A549 (cell line): Measurements from ENCODE around the gene DDR2.

Experiments
- BCL3 ChIP-seq: fragments of >200 bp; sonication (Bioruptor Twin); formaldehyde crosslinking; IDR thresholded peaks from 3 replicates; pipeline ENCODE4 v1.6.1; 2016
- MAZ ChIP-seq: fragments of 150-350 bp; IDR thresholded peaks from 2 replicates; pipeline ENCODE4 v1.6.1; 2014; ENCODE audit warnings: antibody characterized with exemption, low read depth, low read length, borderline replicate concordance
- SMC3 ChIP-seq: fragments of >200 bp; sonication (Bioruptor Twin); formaldehyde crosslinking; IDR thresholded peaks from 3 replicates; pipeline ENCODE4 v1.6.1; 2018; ENCODE audit warnings: inconsistent platforms

- TF ChIP-seq MAZ (no peak), SMC3 (no peak), BCL3 (no peak)
These were observed 121.8 kb downstream of the DDR2 start for GRCh38 chr1:162753998-162754585.
